Suppressor macrophage treated with lipopolysaccharide for 4 hours (primary cell): ENCODE results near the gene LMNA.

Experiments
- DNase-seq: peaks from one replicate; pipeline ENCODE4 v3.0.0-alpha.2; 2020

The LMNA gene

DNA sequence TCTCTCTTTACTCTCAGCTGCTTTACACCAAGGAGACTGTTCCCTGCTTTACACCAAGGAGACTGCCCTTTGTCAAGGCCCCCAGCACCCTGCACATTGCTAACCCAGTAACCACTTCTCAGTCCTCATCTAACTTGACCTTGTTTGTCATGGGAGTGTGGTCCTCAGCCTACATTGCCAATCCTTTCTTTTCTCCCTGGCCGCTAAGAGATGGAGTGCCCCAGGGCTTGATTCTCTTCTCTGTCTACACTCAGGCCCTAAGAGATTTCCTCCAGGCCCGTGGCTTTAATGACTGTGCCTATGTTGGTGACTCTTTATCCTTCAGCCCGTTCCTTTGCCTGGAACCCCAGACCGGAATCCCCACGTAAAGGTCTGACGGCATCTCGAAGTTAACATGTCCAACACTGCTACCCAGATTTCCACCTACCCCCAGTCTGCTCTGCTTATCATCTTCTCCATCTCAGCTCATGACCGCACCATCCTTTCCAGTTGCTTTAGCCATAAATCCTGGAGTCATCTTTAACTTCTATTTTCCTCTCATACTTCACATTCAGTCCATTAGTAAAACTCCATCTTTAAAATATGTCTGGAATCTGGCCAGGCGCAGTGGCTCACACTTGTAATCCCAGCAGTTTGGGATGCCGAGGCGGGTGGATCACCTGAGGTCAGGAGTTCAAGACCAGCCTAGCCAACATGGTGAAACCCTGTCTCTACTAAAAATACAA lies 29.4 kb downstream of the LMNA start:
- no peak for DNase-seq

DNA sequence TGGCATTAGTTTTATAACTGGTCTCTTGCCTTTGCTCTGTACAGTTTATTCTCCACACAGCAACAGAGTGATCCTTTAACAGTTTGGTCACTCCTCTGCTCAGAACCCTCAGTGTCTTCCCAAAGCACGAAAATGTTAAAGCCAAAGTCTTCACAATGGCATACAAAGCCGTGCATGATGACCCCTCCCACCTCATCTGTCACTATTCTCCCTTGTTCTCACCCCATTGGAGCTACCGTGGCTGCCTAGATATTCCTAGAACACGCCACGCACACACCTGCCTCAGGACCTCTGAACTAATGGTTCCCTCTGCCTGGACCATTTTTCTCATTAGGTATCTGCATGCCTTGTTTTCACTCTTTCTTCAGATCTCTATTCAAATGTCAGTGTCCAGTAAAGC lies 30.2 kb downstream of the LMNA start:
- no peak for DNase-seq

DNA sequence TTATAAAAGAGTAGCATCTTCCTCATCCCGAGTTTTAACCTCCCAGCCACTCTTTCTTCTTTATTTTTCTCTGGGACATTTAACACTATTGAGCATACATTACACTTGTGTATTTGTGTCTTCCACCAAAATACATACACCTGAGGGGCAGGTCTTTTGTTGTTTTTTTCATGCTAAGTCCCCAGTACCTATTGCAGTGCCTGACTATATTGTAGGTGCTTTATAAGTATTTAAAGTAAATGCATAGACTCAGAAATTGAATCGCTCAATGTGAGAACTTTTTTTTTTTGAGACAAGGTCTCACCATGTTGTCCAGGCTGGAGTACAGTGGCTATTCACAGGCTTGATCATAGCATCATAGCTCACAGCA lies 31.1 kb downstream of the LMNA start:
- DNase-seq = no peak

DNA sequence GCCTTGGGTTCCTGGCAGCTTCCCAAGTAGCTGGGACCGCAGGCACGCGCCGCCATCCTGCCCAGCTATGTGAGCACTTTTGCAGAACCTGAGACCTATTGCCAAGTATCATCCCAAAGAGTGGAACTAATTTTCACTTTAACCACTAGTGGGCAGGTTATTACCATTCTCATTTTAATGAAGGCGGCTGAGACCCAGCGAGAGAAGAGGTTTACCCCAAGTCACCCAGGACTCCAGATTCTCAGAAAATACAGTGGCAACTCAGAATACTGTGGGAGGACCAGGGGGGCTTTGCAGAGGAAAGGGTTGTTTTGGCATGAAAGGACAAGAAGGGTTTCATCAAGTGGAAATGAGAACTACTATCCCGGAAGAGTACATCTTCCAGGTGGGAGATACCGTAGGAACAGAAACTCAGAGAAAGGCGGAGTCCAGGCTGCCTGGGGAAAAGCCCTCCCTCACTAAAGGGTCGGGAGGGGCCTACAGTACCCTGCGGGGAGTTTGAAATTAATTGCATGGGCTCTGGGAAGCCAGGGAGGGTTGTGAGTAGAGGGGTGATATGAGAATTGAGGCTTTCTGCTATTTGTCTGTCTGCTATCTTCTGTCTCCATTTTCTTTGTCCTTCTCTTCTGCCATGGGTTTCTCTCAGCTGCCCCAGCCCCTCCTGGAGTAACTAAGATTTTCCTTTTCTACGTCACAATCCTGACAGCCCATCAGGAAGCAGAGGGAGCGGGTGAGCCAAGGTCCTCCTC lies 31.7 kb downstream of the LMNA start:
- DNase-seq = peak; percentile 85

GRCh38 chr1:156146769-156147405 lies 32.4 kb downstream of the LMNA start:
- DNase-seq = no peak

DNA sequence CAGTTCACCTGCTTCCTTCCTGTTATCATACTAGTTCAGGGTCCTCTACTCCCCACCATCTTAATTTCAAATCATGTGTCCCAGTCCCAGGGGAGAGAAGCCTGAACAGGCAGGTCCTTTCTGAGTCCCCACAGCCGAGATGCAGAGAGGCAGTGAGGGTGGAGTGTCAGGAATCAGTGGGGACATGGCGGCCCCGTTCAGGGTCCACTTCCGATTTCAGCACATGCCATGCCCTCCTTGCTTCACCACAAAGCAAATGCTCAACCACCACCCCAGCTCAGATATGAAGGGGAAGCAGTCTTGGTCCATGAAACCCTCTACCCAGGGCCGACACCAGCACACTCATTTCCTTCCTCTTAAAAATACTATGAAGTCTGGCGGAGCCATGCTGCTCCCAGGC lies 33.7 kb downstream of the LMNA start:
- peak; percentile 79 for DNase-seq

DNA sequence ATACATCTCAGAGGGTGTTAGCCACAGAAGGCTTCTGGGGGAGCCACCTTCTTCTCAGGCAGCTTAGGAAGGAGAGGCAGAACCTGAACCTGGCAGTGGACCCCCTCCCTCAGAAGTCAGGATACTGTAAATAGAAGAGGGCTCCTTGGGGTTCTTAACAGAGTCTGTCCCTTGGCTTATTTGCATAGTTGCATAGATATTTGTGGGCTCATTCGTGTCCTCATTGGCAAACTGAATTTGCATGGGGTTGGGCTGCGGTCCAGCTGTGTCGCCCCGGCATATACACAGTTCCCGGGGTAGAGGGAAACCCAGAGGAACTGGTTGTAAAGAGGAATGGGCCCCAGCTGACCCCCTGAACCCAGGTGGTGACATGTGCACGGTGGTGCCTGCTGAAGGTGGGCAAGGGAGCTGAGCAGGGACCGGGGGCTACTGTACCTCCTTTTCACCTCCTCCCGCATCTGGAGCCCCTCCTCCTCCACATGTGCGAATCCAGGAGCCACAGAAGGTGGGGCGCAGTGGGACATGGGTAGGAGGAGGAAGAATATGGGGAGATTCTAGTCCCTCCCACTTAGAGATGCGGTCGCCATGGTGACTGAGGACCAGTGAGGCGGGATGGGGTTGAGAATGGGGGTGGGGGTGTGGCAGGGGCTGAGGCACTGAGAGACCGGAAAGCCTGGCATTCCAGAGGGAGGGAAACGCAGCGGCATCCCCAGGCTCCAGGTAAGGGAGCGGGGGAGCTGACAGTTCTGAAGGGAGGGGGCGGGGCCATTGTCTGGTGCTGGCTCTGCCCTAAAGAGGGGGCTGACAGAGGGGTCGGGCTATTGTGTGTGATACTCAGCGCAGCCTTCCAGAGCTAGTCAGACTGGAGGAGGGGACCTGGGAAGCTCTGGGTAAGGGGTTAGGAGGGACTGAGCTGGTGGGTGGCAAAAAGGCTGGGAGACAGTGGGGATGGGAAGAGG lies 35.1 kb downstream of the LMNA start:
- no peak for DNase-seq

- DNase-seq = peak; percentile 74
Measured at GRCh38 chr1:156150333-156151011, 36.0 kb downstream of the LMNA start.

GRCh38 chr1:156151093-156151688 lies 36.7 kb downstream of the LMNA start:
- peak; percentile 96 for DNase-seq

- no peak for DNase-seq
Measured at GRCh38 chr1:156152628-156153027, 38.1 kb downstream of the LMNA start.

DNA sequence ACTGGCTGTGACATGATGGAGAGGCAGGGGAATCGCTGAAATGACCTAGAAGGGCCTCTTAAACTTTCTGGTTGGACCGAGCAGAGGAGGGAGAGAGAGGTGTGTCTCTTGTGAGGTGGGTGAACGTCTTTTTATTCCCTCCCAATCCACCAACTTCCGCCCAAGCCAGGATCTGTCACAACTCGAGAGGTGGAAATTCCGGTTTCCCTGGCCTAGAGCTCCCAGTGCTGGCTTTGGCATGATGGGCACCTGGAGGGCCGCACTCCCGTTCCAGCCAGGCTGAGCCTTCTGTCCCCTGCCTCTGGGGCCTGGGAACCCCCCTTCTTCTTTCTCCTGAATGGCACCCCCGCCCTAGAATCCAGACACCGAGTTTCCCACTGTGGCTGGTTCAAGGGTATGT lies 38.9 kb downstream of the LMNA start, which contains the start of gene SEMA4A:
Gene SEMA4A, plus strand, starts transcription at position 224 of the 400 bp plus-strand sequence. CDS start 994 bp downstream, outside the sequence.
- no peak for DNase-seq

GRCh38 chr1:156154317-156154749 lies 39.8 kb downstream of the LMNA start:
- DNase-seq = peak; percentile 95

- DNase-seq = peak; percentile 74
Measured at GRCh38 chr1:156155756-156156510, 41.4 kb downstream of the LMNA start.

DNA sequence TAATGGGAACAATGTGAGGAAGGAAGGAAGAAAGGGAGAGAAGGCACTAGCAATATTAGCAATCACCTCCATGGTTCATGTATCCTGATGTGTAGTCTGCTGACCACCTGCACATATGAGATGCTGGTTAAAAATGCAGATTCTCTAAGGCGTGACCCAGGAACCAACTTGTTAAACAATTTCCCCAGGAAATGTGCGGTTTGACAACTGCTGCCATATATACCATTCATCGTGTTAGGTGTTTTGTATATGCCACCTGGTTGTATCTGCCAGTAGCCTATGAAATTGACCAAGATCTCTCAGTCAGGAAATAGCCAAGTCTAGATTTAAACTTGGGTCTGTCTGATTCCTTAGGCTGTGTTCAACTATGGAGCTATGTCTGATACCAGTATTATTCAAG lies 43.0 kb downstream of the LMNA start:
- DNase-seq = no peak

DNA sequence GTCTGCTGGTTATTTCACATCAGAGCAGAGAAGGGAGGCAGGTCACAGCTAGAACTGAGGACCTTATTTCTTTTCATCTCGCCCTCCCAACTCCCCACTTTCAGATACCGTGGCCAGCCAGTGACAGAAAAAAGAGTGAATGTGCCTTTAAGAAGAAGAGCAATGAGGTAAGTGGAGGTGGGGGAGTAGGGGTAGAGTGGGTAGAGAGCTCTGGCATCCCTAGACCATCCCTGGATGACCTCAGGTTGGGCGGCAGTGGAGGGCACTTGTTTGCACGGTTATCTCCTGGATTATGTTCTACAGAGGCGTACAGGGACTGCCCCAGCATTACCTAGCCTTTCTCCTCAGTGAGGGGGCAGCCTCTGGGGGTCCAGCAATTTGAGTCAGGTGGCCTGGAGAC lies 43.5 kb downstream of the LMNA start:
- DNase-seq = no peak

- no peak for DNase-seq
Measured at GRCh38 chr1:156160000-156160742, 45.7 kb downstream of the LMNA start.

DNA sequence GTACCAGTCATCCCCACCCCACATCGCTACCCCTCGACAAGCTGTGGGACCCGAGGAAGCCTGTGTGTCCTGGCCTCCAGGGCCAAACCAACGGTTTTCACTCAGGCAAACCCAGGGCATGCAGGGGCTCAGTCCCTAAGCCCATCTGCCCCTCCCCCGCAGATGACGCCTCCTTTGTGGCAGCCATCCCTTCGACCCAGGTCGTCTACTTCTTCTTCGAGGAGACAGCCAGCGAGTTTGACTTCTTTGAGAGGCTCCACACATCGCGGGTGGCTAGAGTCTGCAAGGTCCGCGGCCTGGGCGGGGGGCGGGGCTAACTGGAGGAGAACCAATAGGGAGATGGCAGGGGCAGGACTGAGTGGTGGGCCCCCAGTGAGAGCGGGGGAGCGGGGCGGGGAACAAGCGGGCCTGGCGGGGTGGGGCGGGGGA lies 46.2 kb downstream of the LMNA start:
- peak; percentile 72 for DNase-seq

DNA sequence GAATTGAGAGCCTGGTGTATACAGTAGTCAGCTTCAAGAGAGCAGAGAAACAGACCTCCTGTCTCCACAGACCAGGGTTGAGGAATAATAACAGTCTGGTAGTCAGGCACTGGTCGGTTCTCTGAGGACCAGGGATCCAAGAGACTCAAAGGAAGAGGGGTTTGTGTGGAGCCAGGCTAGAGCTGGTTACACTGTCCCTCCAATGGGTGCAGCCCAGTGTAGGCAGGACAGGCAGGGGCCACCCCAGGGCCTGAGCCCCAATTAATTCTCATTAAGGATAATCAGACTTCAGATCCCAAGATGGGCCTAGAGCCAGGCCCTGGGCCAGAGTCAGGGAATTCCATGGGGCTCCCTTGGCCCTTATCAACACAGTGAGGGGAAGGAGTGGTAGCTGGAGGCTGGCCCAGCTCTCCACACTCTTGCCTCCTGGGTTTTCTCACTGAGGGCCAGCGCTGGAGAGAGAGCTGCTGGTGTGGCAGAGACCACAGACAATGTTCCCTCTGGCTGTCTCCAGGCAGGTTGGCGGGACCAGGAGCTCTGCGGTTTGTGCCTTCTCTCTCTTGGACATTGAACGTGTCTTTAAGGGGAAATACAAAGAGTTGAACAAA lies 48.0 kb downstream of the LMNA start:
- DNase-seq = no peak

GRCh38 chr1:156163712-156164111 lies 49.2 kb downstream of the LMNA start:
- no peak for DNase-seq
